DOHH2 (cell line): ENCODE results near the gene FTSJ3.

Source experiments
- H3F3A ChIP-seq: fragments of 200-600 bp; sonication (generic), shearing (Covaris generic); 2 replicates; pipeline ENCODE4 v1.6.0; 2016; ENCODE audit warnings: antibody characterized with exemption, mild to moderate bottlenecking; ENCODE audit not compliant: control insufficient read depth, insufficient read depth
- H3K27ac ChIP-seq: fragments of 200-600 bp; sonication (generic); 2 replicates; pipeline ENCODE4 v1.5.1; 2014; ENCODE audit warnings: low read depth, mild to moderate bottlenecking, low read length, moderate library complexity
- H3K27me3 ChIP-seq: fragments of 200-600 bp; sonication (generic); 2 replicates; pipeline ENCODE4 v1.6.1; 2014; ENCODE audit warnings: mild to moderate bottlenecking, low read length, mixed read lengths; ENCODE audit not compliant: control insufficient read depth
- H3K36me3 ChIP-seq: fragments of 200-600 bp; sonication (generic); 2 replicates; pipeline ENCODE4 v1.6.1; 2014; ENCODE audit warnings: mild to moderate bottlenecking, low read length, moderate library complexity, mixed read lengths; ENCODE audit not compliant: control insufficient read depth
- H3K4me1 ChIP-seq: fragments of 200-600 bp; sonication (generic); 2 replicates; pipeline ENCODE4 v1.6.1; 2014; ENCODE audit warnings: mild to moderate bottlenecking, low read length, mixed read lengths; ENCODE audit not compliant: control insufficient read depth
- H3K4me2 ChIP-seq: fragments of 200-600 bp; sonication (generic); 2 replicates; pipeline ENCODE4 v1.6.0; 2014; ENCODE audit warnings: mild to moderate bottlenecking, low read length, moderate library complexity
- H3K4me3 ChIP-seq: fragments of 200-600 bp; sonication (generic); 2 replicates; pipeline ENCODE4 v1.5.1; 2014; ENCODE audit warnings: mild to moderate bottlenecking, low read length, mixed read lengths
- H3K79me2 ChIP-seq: fragments of 200-600 bp; sonication (generic); 2 replicates; pipeline ENCODE4 v1.6.1; 2014; ENCODE audit warnings: mild to moderate bottlenecking, low read length, mixed read lengths; ENCODE audit not compliant: control insufficient read depth
- H3K9me2 ChIP-seq: fragments of 200-600 bp; sonication (generic); replicated peaks from 2 replicates; pipeline ENCODE4 v1.6.1; 2014; ENCODE audit warnings: mild to moderate bottlenecking, low read length, mixed read lengths; ENCODE audit not compliant: control insufficient read depth
- H3K9me3 ChIP-seq: fragments of 200-600 bp; sonication (generic); 2 replicates; pipeline ENCODE4 v1.6.1; 2014; ENCODE audit warnings: antibody characterized with exemption, low read length, mixed read lengths; ENCODE audit not compliant: control insufficient read depth, insufficient read depth
- H4K20me1 ChIP-seq: fragments of 200-600 bp; sonication (generic); 2 replicates; pipeline ENCODE4 v1.6.0; 2014; ENCODE audit warnings: low read depth, mild to moderate bottlenecking, antibody characterized with exemption, low read length, moderate library complexity; ENCODE audit not compliant: control insufficient read depth, insufficient read depth
- CTCF ChIP-seq: fragments of 200-600 bp; sonication (generic); IDR thresholded peaks from one replicate; pipeline ENCODE4 v1.5.1; 2014; ENCODE audit warnings: antibody characterized with exemption, mild to moderate bottlenecking, low read depth, low read length; ENCODE audit not compliant: poor library complexity, severe bottlenecking
- EZH2phosphoT487 ChIP-seq: fragments of 200-600 bp; sonication (generic); IDR thresholded peaks from 2 replicates; pipeline ENCODE4 v1.6.1; 2017; ENCODE audit warnings: borderline replicate concordance, mild to moderate bottlenecking, antibody characterized with exemption, low read length, moderate library complexity, mixed read lengths

Gene FTSJ3

GRCh38 chr17:63830278-63830677 is 2.8 kb upstream of the FTSJ3 start:
- Histone ChIP-seq H3K4me2 (no peak overlapping the region), H4K20me1 (peaks cover 7% of the 10 kb centered on the region; the same call in 1 of the 2 replicates), H3K9me2 (no peaks in the 10 kb centered on the region), H3K79me2 (peaks cover 54% of the 10 kb centered on the region), H3K9me3 (no peaks in the 10 kb centered on the region), H3K27me3 (no peaks in the 10 kb centered on the region), H3F3A (peaks cover 8% of the 10 kb centered on the region), H3K4me3 (no peak overlapping the region), H3K27ac (no peak overlapping the region), H3K4me1 (peaks cover 36% of the 10 kb centered on the region), H3K36me3 (peaks cover 87% of the 10 kb centered on the region)
- TF ChIP-seq CTCF (no peak), EZH2phosphoT487 (no peak)

GRCh38 chr17:63828936-63829335 is 1.5 kb upstream of the FTSJ3 start:
- H4K20me1 ChIP-seq, result peaks cover 7% of the 10 kb centered on the region; the same call in 1 of the 2 replicates

DNA sequence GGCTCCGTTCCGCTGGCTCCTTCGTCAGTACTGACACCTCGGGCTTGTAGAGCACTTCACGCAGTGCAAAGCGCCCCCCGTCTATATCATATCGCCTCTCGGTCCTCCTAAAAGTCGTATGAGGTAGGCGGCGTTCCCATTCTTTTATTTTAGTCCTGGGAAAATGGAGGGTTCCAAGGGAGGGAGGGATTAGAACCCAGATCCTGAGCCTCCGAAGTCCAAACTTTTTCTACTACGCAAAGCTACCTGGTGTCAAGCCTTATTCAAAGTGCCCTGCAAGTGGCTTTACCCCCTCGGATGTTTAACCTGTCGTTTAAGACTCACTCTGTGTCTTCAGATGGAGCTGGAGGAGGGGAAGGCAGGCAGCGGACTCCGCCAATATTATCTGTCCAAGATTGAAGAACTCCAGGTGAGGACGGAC is 348 bp upstream of the FTSJ3 start:
- Histone ChIP-seq H3K27me3 (no peaks in the 10 kb centered on the region), H3K4me1 (peaks cover 31% of the 10 kb centered on the region), H3K4me3 (peak overlapping the region; percentile 85), H4K20me1 (peaks cover 7% of the 10 kb centered on the region; the same call in 1 of the 2 replicates), H3K36me3 (peaks cover 85% of the 10 kb centered on the region), H3F3A (peaks cover 5% of the 10 kb centered on the region; the same call in 1 of the 2 replicates), H3K9me2 (no peaks in the 10 kb centered on the region), H3K4me2 (peak overlapping the region; percentile 97), H3K79me2 (peaks cover 60% of the 10 kb centered on the region), H3K27ac (peak overlapping the region; percentile 72), H3K9me3 (no peaks in the 10 kb centered on the region)
- TF ChIP-seq CTCF (no peak), EZH2phosphoT487 (no peak)

More at GRCh38 chr17:63828936-63829335, 1.5 kb upstream of the FTSJ3 start:
- H3K79me2 ChIP-seq, result peaks cover 60% of the 10 kb centered on the region
- no peaks in the 10 kb centered on the region for H3K9me2 ChIP-seq
- TF ChIP-seq CTCF (no peak), EZH2phosphoT487 (no peak)
- peaks cover 31% of the 10 kb centered on the region for H3K4me1 ChIP-seq
- H3K27me3 ChIP-seq, result no peaks in the 10 kb centered on the region
- peak overlapping the region; percentile 85 for H3K4me3 ChIP-seq
- H3F3A ChIP-seq, result 0 out of 2 replicates have a peak, but pooled peaks cover 3% of the 10 kb centered on the region
- H3K9me3 ChIP-seq, result no peaks in the 10 kb centered on the region
- peaks cover 88% of the 10 kb centered on the region for H3K36me3 ChIP-seq
- H3K4me2 ChIP-seq, result peak overlapping the region; percentile 97
- no peak overlapping the region for H3K27ac ChIP-seq
